ENCODE data around the gene DCK. TPM values are rescaled to one million over a fixed set of nuclear protein-coding genes. Genes with fewer than 3 reads are reported as not detected.
"Not testable (repeated sequence)": the region's sequence is repeated elsewhere in the genome, so short reads cannot be mapped to it uniquely, and the experiment has no call there.

Gene DCK
- polyA plus RNA-seq, 3 donors, result 13.3 to 56.6 (median 47.3) TPM

DNA sequence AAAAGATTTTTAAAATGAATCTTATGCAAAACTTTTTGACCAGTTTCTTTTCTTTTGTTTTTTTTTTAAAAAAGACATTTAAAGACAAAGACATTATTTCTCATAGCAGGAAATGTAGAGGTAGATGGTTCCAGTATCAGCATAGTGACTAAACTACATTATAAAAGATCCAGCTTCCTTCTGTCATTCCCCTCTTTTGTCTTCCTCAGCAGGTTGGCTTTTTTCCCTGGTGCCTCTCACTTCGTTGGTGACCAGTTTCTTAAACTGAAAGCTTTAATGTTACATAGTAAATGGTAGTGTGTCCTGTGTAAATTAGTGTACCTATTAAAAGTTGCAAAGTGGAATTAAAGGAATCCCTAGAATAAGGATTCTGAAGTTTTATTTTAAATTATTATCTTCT is 36.1 kb downstream of the DCK start:
- no peaks in the 10 kb centered on the region for H4K20me1 ChIP-seq (ENCODE audit: insufficient read depth, low read length)
- H3K4me1 ChIP-seq (ENCODE audit: control insufficient read depth in 1 of 2, insufficient read depth in 2 of 2, low read length in 2 of 2), result no peaks in the 10 kb centered on the region
- H3K27me3 ChIP-seq (ENCODE audit: control insufficient read depth in 2 of 2, insufficient read depth in 2 of 2, low read length in 2 of 2), result no peaks in the 10 kb centered on the region
- H3K27ac ChIP-seq (ENCODE audit: low read depth in 1 of 2, low read length in 2 of 2), result peak overlapping the region in 1 of 2 donors; percentile 28
- Mint-ChIP-seq H3K4me3 (no peak overlapping the region), H3K27ac (no peak overlapping the region), H3K36me3 (peaks cover 26 to 42% of the 10 kb centered on the region in 2 donors), H3K9me3 (peaks cover 0 to 3% (median 0%) of the 10 kb centered on the region in 7 donors), H3K27me3 (ENCODE audit: low read depth in 3 of 3) (no peaks in the 10 kb centered on the region), H3K4me1 (no peaks in the 10 kb centered on the region)
- WGBS (ENCODE audit: insufficient coverage), result no CpG with 5 or more reads among the region's 1 CpG
- no peak overlapping the region for H3K4me3 ChIP-seq (replicated peaks in 1 of 3; ENCODE audit: low read depth in 2 of 3, low read length in 3 of 3)
- peaks cover 10% of the 10 kb centered on the region for H3K79me2 ChIP-seq (ENCODE audit: insufficient read depth, low read length)
- intact Hi-C loops (cut with micrococcal nuclease), result no loop called here
- no peak for DNase-seq
- no peak overlapping the region for H3K9ac ChIP-seq (ENCODE audit: insufficient read depth, low read length, poor library complexity, severe bottlenecking)
- H3K4me2 ChIP-seq (replicated peaks; ENCODE audit: extremely low read depth, low read length, poor library complexity, severe bottlenecking), result no peak overlapping the region
- H3K36me3 ChIP-seq (replicated peaks in 1 of 2; ENCODE audit: control insufficient read depth in 1 of 2, insufficient read depth in 2 of 2, low read length in 2 of 2), result peaks cover 67 to 95% of the 10 kb centered on the region in 2 donors
- TF ChIP-seq, protein P1, sequence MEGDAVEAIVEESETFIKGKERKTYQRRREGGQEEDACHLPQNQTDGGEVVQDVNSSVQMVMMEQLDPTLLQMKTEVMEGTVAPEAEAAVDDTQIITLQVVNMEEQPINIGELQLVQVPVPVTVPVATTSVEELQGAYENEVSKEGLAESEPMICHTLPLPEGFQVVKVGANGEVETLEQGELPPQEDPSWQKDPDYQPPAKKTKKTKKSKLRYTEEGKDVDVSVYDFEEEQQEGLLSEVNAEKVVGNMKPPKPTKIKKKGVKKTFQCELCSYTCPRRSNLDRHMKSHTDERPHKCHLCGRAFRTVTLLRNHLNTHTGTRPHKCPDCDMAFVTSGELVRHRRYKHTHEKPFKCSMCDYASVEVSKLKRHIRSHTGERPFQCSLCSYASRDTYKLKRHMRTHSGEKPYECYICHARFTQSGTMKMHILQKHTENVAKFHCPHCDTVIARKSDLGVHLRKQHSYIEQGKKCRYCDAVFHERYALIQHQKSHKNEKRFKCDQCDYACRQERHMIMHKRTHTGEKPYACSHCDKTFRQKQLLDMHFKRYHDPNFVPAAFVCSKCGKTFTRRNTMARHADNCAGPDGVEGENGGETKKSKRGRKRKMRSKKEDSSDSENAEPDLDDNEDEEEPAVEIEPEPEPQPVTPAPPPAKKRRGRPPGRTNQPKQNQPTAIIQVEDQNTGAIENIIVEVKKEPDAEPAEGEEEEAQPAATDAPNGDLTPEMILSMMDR (IDR thresholded peaks at IDR 0.05), result no peak
- no peak overlapping the region for H2AFZ ChIP-seq (ENCODE audit: insufficient read depth, low read depth, low read length, poor library complexity, severe bottlenecking)
- no peaks in the 10 kb centered on the region for H3K9me3 ChIP-seq (replicated peaks in 1 of 2; ENCODE audit: control insufficient read depth in 1 of 2, insufficient read depth in 1 of 2, low read length in 2 of 2)

DNA sequence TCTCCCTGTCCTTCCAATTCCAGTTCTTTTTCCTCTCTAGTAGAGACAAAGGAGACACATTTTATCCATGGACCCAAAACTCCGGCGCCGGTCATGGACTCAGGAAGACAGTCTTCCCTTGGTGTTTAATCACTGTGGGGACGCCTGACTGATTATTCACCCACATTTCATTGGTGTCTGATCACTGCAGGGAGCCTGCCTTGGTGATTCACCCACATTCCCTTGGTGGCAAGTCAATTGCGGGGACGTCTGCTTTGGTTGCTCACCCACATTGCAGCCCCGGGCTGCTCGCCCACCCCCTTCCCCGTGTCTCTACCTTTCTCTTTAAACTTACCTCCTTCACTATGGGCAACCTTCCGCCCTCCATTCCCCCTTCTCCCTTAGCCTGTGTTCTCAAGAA is 38.7 kb downstream of the DCK start:
- H3K4me3 Mint-ChIP-seq; H3K27me3 Mint-ChIP-seq (ENCODE audit: low read depth in 3 of 3); intact Hi-C loops (cut with micrococcal nuclease); H3K9me3 Mint-ChIP-seq; H3K4me1 ChIP-seq (ENCODE audit: control insufficient read depth in 1 of 2, insufficient read depth in 2 of 2, low read length in 2 of 2); H3K9ac ChIP-seq (ENCODE audit: insufficient read depth, low read length, poor library complexity, severe bottlenecking); H3K4me3 ChIP-seq (replicated peaks in 1 of 3; ENCODE audit: low read depth in 2 of 3, low read length in 3 of 3); H2AFZ ChIP-seq (ENCODE audit: insufficient read depth, low read depth, low read length, poor library complexity, severe bottlenecking); H4K20me1 ChIP-seq (ENCODE audit: insufficient read depth, low read length); H3K4me2 ChIP-seq (replicated peaks; ENCODE audit: extremely low read depth, low read length, poor library complexity, severe bottlenecking); H3K4me1 Mint-ChIP-seq; H3K27me3 ChIP-seq (ENCODE audit: control insufficient read depth in 2 of 2, insufficient read depth in 2 of 2, low read length in 2 of 2); H3K79me2 ChIP-seq (ENCODE audit: insufficient read depth, low read length); H3K9me3 ChIP-seq (replicated peaks in 1 of 2; ENCODE audit: control insufficient read depth in 1 of 2, insufficient read depth in 1 of 2, low read length in 2 of 2); DNase-seq; H3K27ac ChIP-seq (ENCODE audit: low read depth in 1 of 2, low read length in 2 of 2): not testable (repeated sequence)
- H3K36me3 Mint-ChIP-seq, result peaks cover 15 to 25% of the 10 kb centered on the region in 2 donors
- peak overlapping the region in 2 of 7 donors; percentile 37 to 63 for H3K27ac Mint-ChIP-seq
- WGBS (ENCODE audit: insufficient coverage), result 97% methylated on average over 10 of the region's 10 CpGs
- H3K36me3 ChIP-seq (replicated peaks in 1 of 2; ENCODE audit: control insufficient read depth in 1 of 2, insufficient read depth in 2 of 2, low read length in 2 of 2), result peaks cover 72 to 97% of the 10 kb centered on the region in 2 donors
